ENCODE results near the gene NFKB1.

The NFKB1 gene

GRCh38 chr4:102533904-102534303, 32.7 kb downstream of the NFKB1 start:
- no peak for DNase-seq

GRCh38 chr4:102534845-102535244, 33.7 kb downstream of the NFKB1 start:
- no peak for DNase-seq

- DNase-seq, result peak; percentile 65
Observed at GRCh38 chr4:102535398-102536082, 34.4 kb downstream of the NFKB1 start.

- DNase-seq, result no peak
Observed at GRCh38 chr4:102536768-102537167, 35.6 kb downstream of the NFKB1 start.

GRCh38 chr4:102537269-102537668, 36.1 kb downstream of the NFKB1 start:
- no peak for DNase-seq

- no peak for DNase-seq
Observed at GRCh38 chr4:102541697-102542096, 40.5 kb downstream of the NFKB1 start.

- DNase-seq, result no peak
Observed at GRCh38 chr4:102543030-102543928, 42.1 kb downstream of the NFKB1 start.

- DNase-seq, result no peak
Observed at GRCh38 chr4:102546635-102547034, 45.5 kb downstream of the NFKB1 start.

GRCh38 chr4:102547973-102548372, 46.8 kb downstream of the NFKB1 start:
- no peak for DNase-seq

- no peak for DNase-seq
Observed at GRCh38 chr4:102551958-102552565, 50.9 kb downstream of the NFKB1 start.

- DNase-seq, result no peak
Observed at GRCh38 chr4:102552781-102553180, 51.6 kb downstream of the NFKB1 start.

- DNase-seq, result no peak
Observed at GRCh38 chr4:102553982-102554381, 52.8 kb downstream of the NFKB1 start.

- DNase-seq, result peak; percentile 61
Observed at GRCh38 chr4:102554482-102554881, 53.3 kb downstream of the NFKB1 start.

- no peak for DNase-seq
Observed at GRCh38 chr4:102554992-102555391, 53.8 kb downstream of the NFKB1 start.

GRCh38 chr4:102557636-102558035, 56.5 kb downstream of the NFKB1 start:
- no peak for DNase-seq

- no peak for DNase-seq
Observed at GRCh38 chr4:102560115-102560514, 59.0 kb downstream of the NFKB1 start.

- DNase-seq, result no peak
Observed at GRCh38 chr4:102560571-102561341, 59.6 kb downstream of the NFKB1 start.

GRCh38 chr4:102563000-102563399, 61.8 kb downstream of the NFKB1 start:
- peak; percentile 16 for DNase-seq

GRCh38 chr4:102564399-102565059, 63.4 kb downstream of the NFKB1 start:
- DNase-seq, result peak; percentile 82

- no peak for DNase-seq
Observed at GRCh38 chr4:102565696-102566095, 64.5 kb downstream of the NFKB1 start.

GRCh38 chr4:102566426-102566825, 65.3 kb downstream of the NFKB1 start:
- no peak for DNase-seq

- no peak for DNase-seq
Observed at GRCh38 chr4:102567427-102567826, 66.3 kb downstream of the NFKB1 start.

Data from fibroblast of skin of abdomen (primary cell).